HL-60 (cell line): ENCODE measurements around the gene C10orf143.
"Not testable (repeated sequence)": the region's sequence is repeated elsewhere in the genome, so short reads cannot be mapped to it uniquely, and the experiment has no call there.

Source experiments
- DNase-seq, 2 experiments: peaks; one replicate each; pipeline ENCODE4 v3.0.0-alpha.2; 2010 to 2020; ENCODE audit warnings: low read depth in 1 of 2, low spot score in 1 of 2
- H3K27ac ChIP-seq: fragments of 250-450 bp; sonication (Bioruptor Pico); replicated peaks from 2 replicates; pipeline ENCODE4 v1.5.1; 2020; ENCODE audit warnings: mild to moderate bottlenecking, moderate library complexity
- H3K27me3 ChIP-seq: fragments of 250-450 bp; sonication (Bioruptor Pico); 2 replicates; pipeline ENCODE4 v1.5.1; 2021; ENCODE audit warnings: mild to moderate bottlenecking, moderate library complexity; ENCODE audit not compliant: insufficient read depth, poor library complexity, severe bottlenecking
- H3K4me3 ChIP-seq: replicated peaks from 2 replicates; pipeline ENCODE4 v1.5.1; 2011; ENCODE audit warnings: mild to moderate bottlenecking, control low read depth, low read length; ENCODE audit not compliant: insufficient read depth
- CTCF ChIP-seq: IDR thresholded peaks from one replicate; pipeline ENCODE4 v1.5.1; 2011; ENCODE audit warnings: low read length, control low read depth, inconsistent platforms; ENCODE audit not compliant: insufficient read depth
- GABPA ChIP-seq: IDR thresholded peaks from 2 replicates; pipeline ENCODE4 v1.6.1; 2012; ENCODE audit warnings: low read depth
- POLR2AphosphoS5 ChIP-seq: IDR thresholded peaks from 2 replicates; pipeline ENCODE4 v1.6.1; 2012; ENCODE audit warnings: low read depth
- REST ChIP-seq: IDR thresholded peaks from 2 replicates; pipeline ENCODE4 v1.6.1; 2012; ENCODE audit warnings: low read depth; ENCODE audit not compliant: insufficient replicate concordance
- SPI1 ChIP-seq: IDR thresholded peaks from 2 replicates; pipeline ENCODE4 v1.6.1; 2012; ENCODE audit warnings: low read depth, mild to moderate bottlenecking, borderline replicate concordance

Gene C10orf143

GRCh38 chr10:130099344-130099743 lies 11.3 kb downstream of the C10orf143 start:
- Histone ChIP-seq H3K27ac (no peak overlapping the region), H3K27me3 (no peaks in the 10 kb centered on the region), H3K4me3 (no peak overlapping the region)
- no peak for TF ChIP-seq GABPA
- TF ChIP-seq SPI1, result no peak
- TF ChIP-seq CTCF, result no peak
- TF ChIP-seq REST, result no peak
- TF ChIP-seq POLR2AphosphoS5, result no peak
- no peak for DNase-seq

GRCh38 chr10:130090565-130090964 lies 20.1 kb downstream of the C10orf143 start:
- H3K4me3 ChIP-seq, DNase-seq, H3K27me3 ChIP-seq, H3K27ac ChIP-seq: not testable (repeated sequence)

- no peaks in the 10 kb centered on the region for H3K27me3 ChIP-seq
- DNase-seq, result no peak
- no peak overlapping the region for H3K27ac ChIP-seq
- no peak overlapping the region for H3K4me3 ChIP-seq
- no peak for TF ChIP-seq CTCF
- no peak for TF ChIP-seq POLR2AphosphoS5
- TF ChIP-seq GABPA, result no peak
- TF ChIP-seq SPI1, result no peak
- no peak for TF ChIP-seq REST
Measured at GRCh38 chr10:130080461-130080814, 30.2 kb downstream of the C10orf143 start.

- no peak for TF ChIP-seq REST
- TF ChIP-seq POLR2AphosphoS5, result no peak
- no peak for TF ChIP-seq GABPA
- no peak for TF ChIP-seq SPI1
- TF ChIP-seq CTCF, result no peak
- H3K4me3 ChIP-seq, result no peak overlapping the region
- H3K27ac ChIP-seq, result no peak overlapping the region
- H3K27me3 ChIP-seq, result no peaks in the 10 kb centered on the region
- DNase-seq, result no peak
Measured at GRCh38 chr10:130079614-130080460, 30.8 kb downstream of the C10orf143 start.
